Skeletal muscle cell (primary cell): ENCODE data around the gene PHLPP1.

Experiments
- DNase-seq: peaks from one replicate; pipeline ENCODE4 v3.0.0-alpha.2; 2010; ENCODE audit warnings: low read depth
- H3K4me3 ChIP-seq: 2 replicates; pipeline ENCODE4 v1.5.1; 2011; ENCODE audit warnings: low read depth, mild to moderate bottlenecking, control low read depth, low read length, moderate library complexity

PHLPP1 gene

GRCh38 chr18:62837011-62837410 is 121.7 kb downstream of the PHLPP1 start:
- DNase-seq, result no peak
- H3K4me3 ChIP-seq, result no peak overlapping the region

DNA sequence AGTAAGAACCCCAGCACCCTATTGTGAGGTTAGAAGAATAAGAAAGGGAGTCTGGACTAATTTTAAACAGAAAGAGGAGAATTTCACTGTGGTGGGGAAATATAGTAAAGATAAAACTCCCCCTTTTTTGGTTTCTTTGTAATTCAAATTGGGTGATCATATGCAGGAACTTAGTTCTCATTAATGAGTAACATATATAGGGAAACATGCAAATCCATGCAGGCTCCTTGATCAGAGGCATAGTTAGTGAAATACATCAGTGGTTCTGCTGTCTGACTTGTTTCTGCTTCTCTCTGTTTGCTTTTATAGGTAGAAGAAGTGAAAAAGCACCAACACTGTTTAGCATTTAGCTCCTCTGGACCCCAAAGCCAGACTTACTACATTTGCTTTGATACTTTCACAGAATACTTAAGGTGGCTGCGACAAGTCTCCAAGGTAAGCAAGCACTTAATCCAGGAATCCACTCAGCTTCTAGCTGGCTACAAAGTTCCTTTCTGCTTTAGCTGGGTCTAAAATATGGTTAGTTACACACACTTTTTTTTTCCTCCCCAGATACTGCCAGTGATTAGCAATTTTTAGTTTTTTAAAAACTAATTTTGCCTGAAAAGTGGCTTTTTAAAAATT is 123.2 kb downstream of the PHLPP1 start:
- DNase-seq, result no peak
- H3K4me3 ChIP-seq, result no peak overlapping the region

- no peak overlapping the region for H3K4me3 ChIP-seq
- DNase-seq, result no peak
Measured at GRCh38 chr18:62839874-62840713, 124.8 kb downstream of the PHLPP1 start.

DNA sequence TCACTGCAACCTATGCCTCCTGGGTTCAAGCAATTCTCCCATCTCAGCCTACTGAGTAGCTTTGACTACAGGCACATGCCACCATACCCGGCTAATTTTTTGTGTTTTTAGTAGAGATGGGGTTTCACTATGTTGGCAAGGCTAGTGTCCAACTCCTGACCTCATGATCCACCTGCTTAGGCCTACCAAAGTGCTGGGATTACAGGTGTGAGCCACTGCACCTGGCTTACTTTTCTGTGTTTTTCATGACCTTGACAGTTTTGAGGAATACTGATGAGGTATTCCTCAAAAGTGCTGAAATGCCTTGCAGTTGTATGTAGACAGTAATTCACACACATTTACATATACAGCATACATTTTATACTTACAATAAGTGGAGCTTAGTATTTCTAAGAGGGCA is 126.1 kb downstream of the PHLPP1 start:
- no peak overlapping the region for H3K4me3 ChIP-seq
- no peak for DNase-seq

DNA sequence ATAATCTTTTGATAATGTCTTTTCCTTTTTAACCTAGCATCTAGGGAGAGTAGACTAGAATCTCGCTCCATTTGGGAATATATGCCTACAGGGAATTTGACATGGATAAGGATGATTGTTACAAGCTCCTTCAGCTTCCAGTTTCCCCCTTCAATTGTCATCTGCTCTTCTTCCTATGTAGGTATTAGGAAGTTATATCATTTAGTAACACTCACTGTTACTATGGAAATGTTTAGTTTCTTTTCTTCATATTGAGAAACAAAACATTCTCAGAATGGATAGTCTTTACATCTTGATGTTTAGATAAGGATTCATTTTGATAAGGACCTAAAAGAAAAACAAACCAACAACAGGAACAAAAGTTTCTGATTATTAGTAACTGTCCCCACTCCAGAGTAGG is 127.6 kb downstream of the PHLPP1 start:
- H3K4me3 ChIP-seq, result no peak overlapping the region
- DNase-seq, result no peak

DNA sequence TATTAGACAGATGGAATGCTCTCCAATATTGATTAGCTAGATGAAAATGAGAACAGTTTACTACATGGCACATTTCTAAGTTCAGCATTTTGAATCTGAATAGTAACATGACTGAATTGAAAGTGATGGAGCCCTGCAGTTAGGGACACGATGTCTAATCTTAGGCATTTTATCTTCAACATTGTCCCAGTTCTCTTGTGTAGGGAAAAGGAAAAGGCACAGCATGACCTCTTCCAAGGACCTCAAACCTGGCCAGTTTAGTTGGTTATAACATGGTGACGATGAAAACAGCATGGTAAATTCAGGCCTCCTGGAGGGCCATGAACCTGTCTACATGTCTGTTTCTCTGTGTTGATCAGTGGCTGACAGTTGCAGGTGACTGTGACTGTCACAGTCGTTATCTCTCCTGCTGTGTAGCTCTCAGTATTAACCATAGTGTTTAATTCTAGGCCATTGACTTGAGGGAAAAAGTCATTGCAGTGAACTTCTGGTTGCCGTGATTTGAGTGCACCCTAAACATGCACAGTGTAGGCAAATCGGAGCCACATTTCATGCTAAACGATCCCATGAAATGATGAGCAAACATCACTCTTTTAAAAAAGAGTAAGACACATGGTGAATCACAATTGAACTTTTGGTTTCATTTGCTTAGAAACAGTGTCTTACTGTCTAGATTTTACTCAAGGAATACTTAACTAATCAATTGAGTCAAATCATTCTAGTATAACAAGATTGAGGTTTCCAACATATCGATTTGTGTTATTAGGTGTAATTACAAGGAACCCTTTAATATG is 129.7 kb downstream of the PHLPP1 start:
- no peak overlapping the region for H3K4me3 ChIP-seq
- DNase-seq, result no peak

DNA sequence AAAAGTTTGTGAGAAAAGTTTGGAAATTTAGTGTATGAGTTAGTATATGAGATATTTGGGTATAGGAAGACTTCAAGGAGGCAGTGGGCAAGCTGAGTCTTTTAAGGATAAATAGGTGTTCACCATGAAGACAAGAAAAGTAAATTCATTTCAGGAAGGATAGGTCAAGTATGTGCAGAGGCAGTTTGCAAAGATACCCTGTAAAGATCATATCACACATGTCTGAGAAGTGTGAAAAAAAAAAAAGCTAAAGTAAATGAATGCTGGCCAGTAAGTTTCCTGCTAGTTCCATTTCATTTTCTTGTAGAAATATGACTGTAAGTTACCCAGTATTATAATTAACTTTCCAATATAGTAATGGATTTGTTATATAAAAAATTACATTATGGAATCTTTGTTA is 131.0 kb downstream of the PHLPP1 start:
- H3K4me3 ChIP-seq, result no peak overlapping the region
- DNase-seq, result no peak

GRCh38 chr18:62847081-62847480 is 131.7 kb downstream of the PHLPP1 start:
- no peak overlapping the region for H3K4me3 ChIP-seq
- DNase-seq, result no peak

DNA sequence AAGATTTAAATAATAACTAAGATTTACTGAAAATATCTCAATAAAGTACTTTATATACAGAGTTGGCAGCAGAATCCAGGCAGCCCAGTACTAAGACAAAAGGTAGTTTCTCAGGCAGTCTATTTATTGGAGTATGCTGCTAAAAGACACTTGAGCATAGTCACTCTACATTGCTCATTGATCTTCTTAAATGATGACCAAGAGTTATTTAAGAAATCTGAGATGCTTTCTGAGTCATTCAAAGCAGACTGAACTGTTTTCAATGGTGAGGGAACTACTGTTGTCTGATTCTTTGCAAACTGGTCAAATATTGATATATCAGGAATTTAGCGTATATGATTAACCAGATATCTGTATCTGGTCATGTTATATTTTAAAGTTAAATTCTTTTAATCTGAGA is 133.6 kb downstream of the PHLPP1 start:
- H3K4me3 ChIP-seq, result no peak overlapping the region
- no peak for DNase-seq

DNA sequence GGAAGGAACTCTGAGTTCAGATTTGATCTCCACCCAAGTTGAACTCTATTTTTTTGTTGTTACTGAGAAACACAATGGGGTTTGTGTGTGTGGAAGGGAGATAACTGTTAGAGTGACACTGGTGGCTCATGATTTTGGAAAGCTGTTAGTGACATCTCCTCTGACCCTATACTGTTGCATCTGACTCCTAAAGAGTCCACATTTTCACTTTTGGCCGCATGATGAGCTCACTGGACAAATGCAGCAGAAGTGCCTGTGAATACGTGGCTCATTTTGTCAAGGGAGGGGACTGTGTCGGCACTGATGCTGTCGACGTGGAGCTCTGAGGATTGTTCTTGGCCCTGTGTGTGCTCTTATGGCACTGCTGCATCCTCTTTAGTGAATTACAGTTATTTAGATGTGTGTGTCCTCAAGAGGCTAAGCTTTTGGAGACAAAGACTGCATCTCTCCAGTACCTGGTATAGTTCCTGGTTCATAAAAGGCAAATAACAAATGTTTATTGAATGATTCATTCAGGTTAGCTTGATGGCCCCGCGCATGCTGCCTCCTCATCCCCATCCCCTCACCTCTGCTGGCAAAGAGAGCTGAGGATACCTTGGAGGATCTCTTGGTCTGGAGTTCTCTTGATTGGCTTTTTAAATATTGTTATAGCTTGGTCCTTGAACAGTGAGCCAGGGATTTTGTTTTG is 135.4 kb downstream of the PHLPP1 start:
- no peak for DNase-seq
- H3K4me3 ChIP-seq, result no peak overlapping the region

DNA sequence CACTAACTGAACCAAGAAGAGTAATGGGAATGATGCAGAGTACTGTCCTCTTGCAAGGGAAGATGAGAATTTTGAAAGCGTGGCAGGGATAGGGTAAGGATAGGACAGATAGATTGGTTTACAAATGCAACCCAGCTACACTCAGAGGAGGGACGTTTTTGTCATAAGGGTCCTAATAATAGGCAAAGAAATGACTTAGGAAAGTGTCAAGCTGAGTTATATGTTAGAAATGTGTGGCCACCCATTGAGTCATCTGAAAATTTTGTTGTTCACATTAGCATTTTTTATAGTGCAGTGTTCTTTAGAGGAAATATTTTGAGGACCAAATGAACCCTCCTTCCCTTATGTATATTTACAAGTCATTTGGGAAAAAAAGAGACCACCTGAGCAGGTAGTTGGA is 137.5 kb downstream of the PHLPP1 start:
- no peak overlapping the region for H3K4me3 ChIP-seq
- no peak for DNase-seq

DNA sequence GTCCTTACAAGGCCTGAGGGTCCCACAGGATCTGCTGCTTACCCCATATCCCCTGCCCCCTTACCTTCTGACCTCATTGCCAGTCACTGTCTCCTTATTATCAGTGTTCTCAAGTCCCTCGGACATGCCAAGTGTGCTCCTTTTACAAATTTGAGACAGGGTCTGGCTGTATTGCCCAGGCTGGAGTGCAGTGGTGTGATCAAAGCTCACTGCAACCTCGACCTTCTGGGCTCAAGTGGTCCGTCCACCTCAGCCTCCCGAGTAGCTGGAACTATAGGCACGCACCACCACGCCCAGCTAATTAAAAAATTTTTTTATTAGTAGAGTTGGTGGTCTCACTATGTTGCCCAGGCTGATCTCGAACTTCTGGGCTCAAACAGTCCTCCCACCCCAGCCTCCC is 141.0 kb downstream of the PHLPP1 start:
- H3K4me3 ChIP-seq, result no peak overlapping the region
- no peak for DNase-seq

DNA sequence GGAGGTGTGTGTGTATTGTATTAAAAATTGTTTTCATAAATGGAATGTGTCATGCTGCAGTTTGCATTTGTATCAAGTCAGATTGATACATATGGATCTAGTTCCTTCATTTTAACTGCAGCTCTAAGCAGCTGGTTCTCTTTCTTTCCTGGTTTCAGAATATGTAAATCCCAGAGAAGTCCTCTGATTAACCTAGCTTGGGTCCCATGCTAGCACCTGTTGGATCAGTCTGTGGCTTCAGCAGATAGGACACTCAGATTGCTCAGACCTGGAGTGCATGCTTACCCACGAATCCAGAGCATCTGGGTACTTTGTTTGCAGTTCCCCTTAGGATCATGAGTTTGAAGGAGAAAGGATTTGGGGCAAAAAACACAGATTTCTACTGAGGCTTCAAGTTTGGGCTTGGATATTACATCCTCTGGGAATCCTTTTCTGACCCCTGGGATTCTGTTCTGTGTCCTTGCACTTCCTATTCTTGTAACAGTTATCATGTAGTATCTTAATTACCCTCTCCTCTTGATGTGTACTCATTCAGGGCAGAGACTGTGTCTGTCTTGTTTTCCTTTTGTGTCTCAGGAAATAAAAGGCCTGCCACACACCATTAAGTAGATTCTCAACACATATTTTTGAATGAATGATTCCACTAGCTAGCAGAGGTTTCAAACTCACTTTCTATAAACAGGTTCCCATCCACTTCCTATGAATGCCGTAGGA is 142.1 kb downstream of the PHLPP1 start:
- H3K4me3 ChIP-seq, result no peak overlapping the region
- no peak for DNase-seq

DNA sequence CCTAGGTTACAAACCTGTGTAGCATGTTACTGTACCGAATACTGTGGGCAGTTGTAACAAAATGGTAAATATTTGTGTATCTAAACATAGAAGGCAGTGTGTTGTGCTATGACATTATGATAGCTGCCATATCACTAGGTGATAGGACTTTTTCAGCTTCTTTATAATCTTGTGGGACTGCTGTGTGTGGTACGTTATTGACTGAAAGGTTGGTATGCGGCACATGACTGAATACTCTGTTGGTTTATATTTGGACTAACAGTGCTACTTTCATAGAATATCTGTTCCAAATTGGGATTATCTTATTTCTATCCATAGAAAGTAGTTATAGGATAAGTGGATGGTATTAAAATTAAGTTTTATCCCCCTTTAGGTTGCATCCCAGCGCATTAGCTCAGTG is 144.7 kb downstream of the PHLPP1 start:
- no peak overlapping the region for H3K4me3 ChIP-seq

DNA sequence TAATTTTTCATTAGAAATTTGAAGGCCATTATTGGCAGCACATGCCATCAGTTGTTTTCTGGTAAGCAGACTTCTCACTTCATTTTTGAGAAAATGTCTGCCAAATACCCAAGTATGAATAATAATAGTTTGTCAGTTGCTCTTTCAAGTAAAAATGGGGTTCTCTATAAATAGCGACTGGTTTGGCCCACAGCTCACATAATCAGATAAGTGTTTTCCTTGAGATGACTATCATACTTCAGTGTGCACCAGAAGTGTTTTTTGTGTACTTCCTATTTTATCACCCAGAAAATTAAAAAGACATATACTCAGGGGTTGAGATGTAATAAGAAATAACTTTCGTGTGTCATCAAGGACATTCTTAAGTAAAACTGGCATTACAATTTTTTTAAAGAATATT is 147.1 kb downstream of the PHLPP1 start:
- no peak for DNase-seq
- no peak overlapping the region for H3K4me3 ChIP-seq

More for the DNA sequence above, 144.7 kb downstream of the PHLPP1 start:
- DNase-seq, result no peak

DNA sequence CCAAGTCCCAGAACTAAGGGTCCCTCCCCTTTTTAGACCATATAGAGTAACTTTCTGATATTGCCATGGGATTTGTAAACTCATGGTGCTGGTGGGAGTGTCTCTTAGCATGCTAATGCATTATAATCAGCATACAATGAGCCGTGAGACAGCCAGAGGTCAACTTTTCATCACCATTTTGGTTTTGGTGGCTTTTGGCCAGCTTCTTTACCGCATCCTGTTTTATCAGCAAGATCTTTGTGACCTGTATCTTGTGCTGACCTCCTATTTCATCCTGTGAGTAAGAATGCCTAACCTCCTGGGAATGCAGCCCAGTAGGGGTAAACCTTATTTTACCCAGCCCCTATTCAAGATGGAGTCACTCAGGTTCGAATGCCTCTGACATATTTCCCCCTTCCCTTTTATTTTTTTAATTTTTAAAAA is 148.2 kb downstream of the PHLPP1 start:
- H3K4me3 ChIP-seq, result no peak overlapping the region
- no peak for DNase-seq

DNA sequence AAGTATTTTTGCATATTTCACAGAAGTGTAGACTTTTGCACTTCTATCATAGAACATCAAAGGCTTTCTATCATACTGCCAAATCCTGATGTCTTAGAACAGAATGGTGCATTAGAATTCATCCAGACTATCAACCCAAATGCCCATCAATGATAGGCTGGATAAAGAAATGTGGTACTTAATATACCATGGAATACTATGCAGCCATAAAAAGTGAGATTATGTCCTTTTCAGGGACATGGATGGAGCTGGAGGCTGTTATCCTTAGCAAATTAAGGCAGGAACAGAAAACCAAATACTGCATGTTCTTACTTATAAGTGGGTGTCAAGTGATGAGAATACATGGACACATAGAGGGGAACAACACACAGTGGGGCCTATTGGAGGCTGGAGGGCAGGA is 150.2 kb downstream of the PHLPP1 start:
- no peak overlapping the region for H3K4me3 ChIP-seq
- DNase-seq, result no peak

DNA sequence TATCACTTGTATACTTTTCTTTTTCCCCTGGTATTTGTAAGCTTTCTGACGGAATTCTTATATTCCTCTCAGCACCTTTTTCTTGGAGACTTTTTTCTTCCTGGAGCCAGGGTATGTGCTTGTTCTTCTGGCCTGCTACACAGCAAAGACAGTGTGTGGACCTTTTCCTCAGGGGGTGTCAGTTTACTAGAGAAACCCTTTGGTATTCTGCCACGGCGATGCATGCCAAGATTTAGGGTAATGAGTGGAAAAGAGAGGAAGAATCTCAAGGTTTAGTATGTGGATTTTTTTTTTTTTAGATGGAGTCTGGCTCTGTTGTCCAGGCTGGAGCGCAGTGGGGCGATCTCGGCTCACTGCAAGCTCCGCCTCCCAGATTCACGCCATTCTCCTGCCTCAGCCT is 152.2 kb downstream of the PHLPP1 start:
- no peak overlapping the region for H3K4me3 ChIP-seq
- DNase-seq, result no peak

GRCh38 chr18:62868645-62869044 is 153.3 kb downstream of the PHLPP1 start:
- no peak overlapping the region for H3K4me3 ChIP-seq
- DNase-seq, result no peak
